Measurements from ENCODE around the gene PIK3AP1.

GRCh38 chr10:96708456-96708855, 11.9 kb downstream of the PIK3AP1 start:
- no peak for TF ChIP-seq POLR2A (IDR thresholded peaks at IDR 0.05)
- TF ChIP-seq CTCF (IDR thresholded peaks at IDR 0.05), result no peak
